ENCODE results near the gene FRK.
A peak's percentile ranks its signal among the peaks of the same experiment; 100 is the strongest.

Gene FRK

DNA sequence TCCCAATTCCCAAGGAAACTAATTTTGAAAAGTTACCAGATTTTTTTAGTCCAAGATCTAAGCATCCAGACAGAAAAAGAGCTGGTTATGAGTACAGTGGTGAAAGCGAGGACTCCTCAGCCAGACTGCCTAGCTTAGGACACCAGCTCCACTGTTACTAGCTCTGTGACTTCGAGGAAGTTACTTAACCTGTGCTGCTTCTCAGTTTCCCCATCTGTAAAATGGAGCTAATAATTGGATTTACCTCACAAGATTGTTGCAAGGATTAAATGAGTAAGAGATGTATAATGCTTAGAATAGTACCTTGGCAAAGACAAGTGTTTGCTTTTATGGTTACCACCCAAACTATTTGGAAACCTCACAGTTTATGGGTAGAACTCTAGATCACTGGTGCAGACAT lies 41.1 kb upstream of the FRK start:
- Histone ChIP-seq H3K4me3 (ENCODE audit: low read length, poor library complexity, severe bottlenecking) (peak overlapping the region; percentile 86), H4K20me1 (ENCODE audit: insufficient read depth, low read length, poor library complexity, severe bottlenecking) (no peaks in the 10 kb centered on the region), H3F3A (ENCODE audit: low read depth) (no peaks in the 10 kb centered on the region), H3K4me1 (ENCODE audit: insufficient read depth, low read length, poor library complexity, severe bottlenecking) (peaks cover 45% of the 10 kb centered on the region), H2AFZ (ENCODE audit: low read length) (peak overlapping the region; percentile 97), H3K9me3 (ENCODE audit: insufficient read depth, low read depth, low read length) (no peaks in the 10 kb centered on the region), H3K27me3 (ENCODE audit: insufficient read depth, low read length, poor library complexity, severe bottlenecking) (no peaks in the 10 kb centered on the region), H3K36me3 (ENCODE audit: insufficient read depth, low read length) (no peaks in the 10 kb centered on the region), H3K4me2 (ENCODE audit: low read depth, low read length, poor library complexity, severe bottlenecking) (peak overlapping the region; percentile 98), H3K9ac (ENCODE audit: low read depth, low read length, poor library complexity, severe bottlenecking) (peak overlapping the region; percentile 78), H3K79me2 (ENCODE audit: insufficient read depth, low read length) (no peaks in the 10 kb centered on the region), H3K9me2 (replicated peaks; ENCODE audit: low read depth, low read length) (no peaks in the 10 kb centered on the region)
- TF ChIP-seq EZH2phosphoT487 (IDR thresholded peaks at IDR 0.05; ENCODE audit: borderline replicate concordance), result no peak
- TF ChIP-seq, protein P1, sequence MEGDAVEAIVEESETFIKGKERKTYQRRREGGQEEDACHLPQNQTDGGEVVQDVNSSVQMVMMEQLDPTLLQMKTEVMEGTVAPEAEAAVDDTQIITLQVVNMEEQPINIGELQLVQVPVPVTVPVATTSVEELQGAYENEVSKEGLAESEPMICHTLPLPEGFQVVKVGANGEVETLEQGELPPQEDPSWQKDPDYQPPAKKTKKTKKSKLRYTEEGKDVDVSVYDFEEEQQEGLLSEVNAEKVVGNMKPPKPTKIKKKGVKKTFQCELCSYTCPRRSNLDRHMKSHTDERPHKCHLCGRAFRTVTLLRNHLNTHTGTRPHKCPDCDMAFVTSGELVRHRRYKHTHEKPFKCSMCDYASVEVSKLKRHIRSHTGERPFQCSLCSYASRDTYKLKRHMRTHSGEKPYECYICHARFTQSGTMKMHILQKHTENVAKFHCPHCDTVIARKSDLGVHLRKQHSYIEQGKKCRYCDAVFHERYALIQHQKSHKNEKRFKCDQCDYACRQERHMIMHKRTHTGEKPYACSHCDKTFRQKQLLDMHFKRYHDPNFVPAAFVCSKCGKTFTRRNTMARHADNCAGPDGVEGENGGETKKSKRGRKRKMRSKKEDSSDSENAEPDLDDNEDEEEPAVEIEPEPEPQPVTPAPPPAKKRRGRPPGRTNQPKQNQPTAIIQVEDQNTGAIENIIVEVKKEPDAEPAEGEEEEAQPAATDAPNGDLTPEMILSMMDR (conservative IDR thresholded peaks at IDR 0.05; ENCODE audit: low read length), result no peak

DNA sequence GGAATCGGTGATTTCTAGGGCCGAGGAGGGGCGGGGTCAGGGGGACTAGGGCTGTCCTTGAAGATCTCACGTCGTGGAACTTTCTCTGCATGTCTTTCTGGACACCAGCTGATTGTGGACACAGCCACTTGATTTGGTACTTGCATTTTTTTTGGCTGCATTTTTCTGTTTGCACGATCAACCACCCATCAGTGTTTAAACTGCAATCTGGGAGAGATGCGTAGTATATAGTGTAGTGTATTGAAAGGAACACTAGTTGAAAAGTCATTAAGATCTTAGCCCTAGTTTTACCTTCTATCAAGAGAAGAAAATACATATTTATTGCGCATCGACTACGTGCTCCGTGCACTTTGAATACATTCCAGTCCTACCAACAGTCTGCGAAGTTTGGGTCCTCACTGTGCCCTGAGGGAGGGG lies 40.6 kb upstream of the FRK start:
- H3K4me3 ChIP-seq (ENCODE audit: low read length, poor library complexity, severe bottlenecking), result peak overlapping the region; percentile 86

DNA sequence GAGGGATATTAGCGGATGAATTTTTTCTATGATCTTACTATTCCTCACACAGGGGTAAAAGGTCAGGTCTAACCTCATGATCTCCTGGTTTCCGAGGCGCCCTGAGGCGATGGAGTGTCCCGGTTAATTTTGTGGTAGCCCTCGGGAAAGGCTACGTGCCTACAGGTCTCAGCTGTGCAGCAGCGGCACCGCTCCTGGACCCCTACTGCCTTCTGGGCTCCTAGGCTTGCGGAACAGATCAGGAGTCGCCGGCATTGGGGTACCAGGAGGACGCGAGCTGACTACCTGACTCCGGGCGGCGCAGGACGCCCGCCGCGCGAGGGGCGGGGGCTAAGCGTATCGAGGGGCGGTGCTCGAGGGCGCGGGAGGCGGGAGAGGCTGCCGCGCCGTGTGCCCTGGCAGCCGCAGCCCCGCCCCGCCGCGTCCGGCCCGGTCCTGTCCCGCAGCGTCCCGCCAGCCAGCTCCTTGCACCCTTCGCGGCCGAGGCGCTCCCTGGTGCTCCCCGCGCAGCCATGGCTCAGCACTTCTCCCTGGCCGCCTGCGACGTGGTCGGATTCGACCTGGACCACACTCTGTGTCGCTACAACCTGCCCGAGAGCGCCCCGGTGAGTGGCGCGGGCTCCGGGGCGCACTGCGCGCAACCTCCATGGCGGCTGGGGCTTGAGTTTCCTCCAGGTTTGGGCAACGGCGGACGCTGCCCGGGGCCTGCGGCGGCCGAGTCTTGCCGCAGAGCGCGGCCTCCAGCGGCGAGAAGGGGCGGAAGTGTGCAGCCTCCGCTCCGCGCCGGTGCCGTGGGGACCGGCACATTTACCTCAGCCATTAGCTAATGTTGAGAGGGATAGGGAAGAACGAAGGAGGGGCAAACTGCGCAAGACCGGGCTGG lies 40.0 kb upstream of the FRK start, which contains the start of gene NT5DC1:
Gene NT5DC1, plus strand, starts transcription at position 435 of the 883 bp plus-strand sequence. Its CDS starts 78 bp downstream, at position 513.
- Histone ChIP-seq H3K9ac (ENCODE audit: low read depth, low read length, poor library complexity, severe bottlenecking) (peak within 1 kb of the TSS; percentile 78), H4K20me1 (ENCODE audit: insufficient read depth, low read length, poor library complexity, severe bottlenecking) (no peaks in the 10 kb centered on the region), H3K9me3 (ENCODE audit: insufficient read depth, low read depth, low read length) (peaks cover 5% of the 10 kb centered on the region; the same call in 1 of the 2 replicates), H3F3A (ENCODE audit: low read depth) (no peaks in the 10 kb centered on the region), H3K4me2 (ENCODE audit: low read depth, low read length, poor library complexity, severe bottlenecking) (peak within 1 kb of the TSS; percentile 98), H3K36me3 (ENCODE audit: insufficient read depth, low read length) (no peaks in the 10 kb centered on the region), H3K9me2 (replicated peaks; ENCODE audit: low read depth, low read length) (no peaks in the 10 kb centered on the region), H3K4me1 (ENCODE audit: insufficient read depth, low read length, poor library complexity, severe bottlenecking) (peaks cover 35% of the 10 kb centered on the region), H3K4me3 (ENCODE audit: low read length, poor library complexity, severe bottlenecking) (peak within 1 kb of the TSS; percentile 86), H3K79me2 (ENCODE audit: insufficient read depth, low read length) (no peaks in the 10 kb centered on the region), H2AFZ (ENCODE audit: low read length) (peak within 1 kb of the TSS; percentile 97), H3K27me3 (ENCODE audit: insufficient read depth, low read length, poor library complexity, severe bottlenecking) (no peaks in the 10 kb centered on the region)
- TF ChIP-seq, protein P1 (conservative IDR thresholded peaks at IDR 0.05; ENCODE audit: low read length), result peak; percentile 47
- no peak for TF ChIP-seq EZH2phosphoT487 (IDR thresholded peaks at IDR 0.05; ENCODE audit: borderline replicate concordance)

More for the DNA sequence above, 40.6 kb upstream of the FRK start:
- H3F3A ChIP-seq (ENCODE audit: low read depth), result no peaks in the 10 kb centered on the region
- H3K79me2 ChIP-seq (ENCODE audit: insufficient read depth, low read length), result no peaks in the 10 kb centered on the region
- no peaks in the 10 kb centered on the region for H3K27me3 ChIP-seq (ENCODE audit: insufficient read depth, low read length, poor library complexity, severe bottlenecking)
- H3K4me2 ChIP-seq (ENCODE audit: low read depth, low read length, poor library complexity, severe bottlenecking), result peak overlapping the region; percentile 98
- H3K36me3 ChIP-seq (ENCODE audit: insufficient read depth, low read length), result no peaks in the 10 kb centered on the region
- peak overlapping the region; percentile 97 for H2AFZ ChIP-seq (ENCODE audit: low read length)
- no peaks in the 10 kb centered on the region for H3K9me3 ChIP-seq (ENCODE audit: insufficient read depth, low read depth, low read length)
- no peaks in the 10 kb centered on the region for H4K20me1 ChIP-seq (ENCODE audit: insufficient read depth, low read length, poor library complexity, severe bottlenecking)
- TF ChIP-seq EZH2phosphoT487 (IDR thresholded peaks at IDR 0.05; ENCODE audit: borderline replicate concordance), result no peak
- TF ChIP-seq, protein P1 (conservative IDR thresholded peaks at IDR 0.05; ENCODE audit: low read length), result no peak
- H3K4me1 ChIP-seq (ENCODE audit: insufficient read depth, low read length, poor library complexity, severe bottlenecking), result peaks cover 42% of the 10 kb centered on the region
- peak overlapping the region; percentile 78 for H3K9ac ChIP-seq (ENCODE audit: low read depth, low read length, poor library complexity, severe bottlenecking)
- H3K9me2 ChIP-seq (replicated peaks; ENCODE audit: low read depth, low read length), result no peaks in the 10 kb centered on the region

Measured in Loucy (cell line).